ENCODE measurements around the gene SMARCC1. TPM values are rescaled to one million over a fixed set of nuclear protein-coding genes. Genes with fewer than 3 reads are reported as not detected.

SMARCC1 gene
- total and polyA plus RNA-seq, 7 donors = 10.7 to 54.3 (median 31.9) TPM

DNA sequence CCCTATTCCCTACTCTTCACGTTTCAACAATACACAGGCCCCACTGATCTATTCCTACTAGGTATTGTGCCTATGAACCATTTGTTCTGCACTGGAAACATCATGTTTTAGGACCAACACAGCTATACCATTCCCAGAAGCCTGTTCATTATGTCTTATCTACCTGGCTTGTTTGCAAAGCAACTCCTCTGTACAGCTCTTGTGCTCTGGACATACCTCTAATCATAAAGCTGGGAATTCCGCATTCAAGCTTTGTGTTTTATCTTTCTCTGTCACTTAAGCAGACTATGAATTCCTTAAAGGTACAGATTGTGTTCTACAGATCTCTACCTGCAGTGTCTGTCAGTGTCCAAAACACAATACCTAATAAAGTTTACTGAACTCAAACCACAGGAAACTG, 115.6 kb downstream of the SMARCC1 start:
- H3K36me3 ChIP-seq (ENCODE audit: insufficient read depth in 1 of 2, low read depth in 1 of 2) = peaks cover 0 to 59% of the 10 kb centered on the region in 2 donors
- no peaks in the 10 kb centered on the region for H3K9me3 ChIP-seq
- ATAC-seq (no peak), DNase-seq (no peak)
- no peak overlapping the region for H3K4me3 ChIP-seq
- H3K27ac ChIP-seq = no peak overlapping the region
- intact Hi-C loops (cut with DNase I) = no loop called here
- peaks cover 6% of the 10 kb centered on the region for H3K4me1 ChIP-seq
- WGBS, 3 donors = 91 to 97% (median 94%) methylated on average over 2 of the region's 2 CpGs
- H3K27me3 ChIP-seq (ENCODE audit: insufficient read depth in 3 of 3, low read length in 2 of 3) = no peaks in the 10 kb centered on the region
- TF ChIP-seq, protein P1, sequence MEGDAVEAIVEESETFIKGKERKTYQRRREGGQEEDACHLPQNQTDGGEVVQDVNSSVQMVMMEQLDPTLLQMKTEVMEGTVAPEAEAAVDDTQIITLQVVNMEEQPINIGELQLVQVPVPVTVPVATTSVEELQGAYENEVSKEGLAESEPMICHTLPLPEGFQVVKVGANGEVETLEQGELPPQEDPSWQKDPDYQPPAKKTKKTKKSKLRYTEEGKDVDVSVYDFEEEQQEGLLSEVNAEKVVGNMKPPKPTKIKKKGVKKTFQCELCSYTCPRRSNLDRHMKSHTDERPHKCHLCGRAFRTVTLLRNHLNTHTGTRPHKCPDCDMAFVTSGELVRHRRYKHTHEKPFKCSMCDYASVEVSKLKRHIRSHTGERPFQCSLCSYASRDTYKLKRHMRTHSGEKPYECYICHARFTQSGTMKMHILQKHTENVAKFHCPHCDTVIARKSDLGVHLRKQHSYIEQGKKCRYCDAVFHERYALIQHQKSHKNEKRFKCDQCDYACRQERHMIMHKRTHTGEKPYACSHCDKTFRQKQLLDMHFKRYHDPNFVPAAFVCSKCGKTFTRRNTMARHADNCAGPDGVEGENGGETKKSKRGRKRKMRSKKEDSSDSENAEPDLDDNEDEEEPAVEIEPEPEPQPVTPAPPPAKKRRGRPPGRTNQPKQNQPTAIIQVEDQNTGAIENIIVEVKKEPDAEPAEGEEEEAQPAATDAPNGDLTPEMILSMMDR (IDR thresholded peaks at IDR 0.05) = no peak

GRCh38 chr3:47664519-47664918, 117.2 kb downstream of the SMARCC1 start:
- ATAC-seq = no peak
- Histone ChIP-seq H3K27ac (no peak overlapping the region), H3K4me1 (peaks cover 12% of the 10 kb centered on the region), H3K4me3 (no peak overlapping the region), H3K9me3 (no peaks in the 10 kb centered on the region), H3K36me3 (ENCODE audit: insufficient read depth in 1 of 2, low read depth in 1 of 2) (peaks cover 0 to 54% of the 10 kb centered on the region in 2 donors), H3K27me3 (ENCODE audit: insufficient read depth in 3 of 3, low read length in 2 of 3) (no peaks in the 10 kb centered on the region)
- TF ChIP-seq, protein P1 (IDR thresholded peaks at IDR 0.05) = peak; percentile 6
- DNase-seq = no peak
- intact Hi-C loops (cut with DNase I) = no loop called here
- WGBS, 3 donors = 86 to 93% (median 89%) methylated on average over 2 of the region's 2 CpGs

- Histone ChIP-seq H3K4me1 (peaks cover 12% of the 10 kb centered on the region), H3K4me3 (no peak overlapping the region), H3K27ac (no peak overlapping the region), H3K27me3 (ENCODE audit: insufficient read depth in 3 of 3, low read length in 2 of 3) (no peaks in the 10 kb centered on the region), H3K9me3 (no peaks in the 10 kb centered on the region), H3K36me3 (ENCODE audit: insufficient read depth in 1 of 2, low read depth in 1 of 2) (peaks cover 0 to 46% of the 10 kb centered on the region in 2 donors)
- DNase-seq (no peak), ATAC-seq (no peak)
- intact Hi-C loops (cut with DNase I) = no loop called here
- TF ChIP-seq, protein P1 (IDR thresholded peaks at IDR 0.05) = no peak
- WGBS, 3 donors = 93 to 95% (median 94%) methylated on average over 16 of the region's 16 CpGs
These were observed 118.0 kb downstream of the SMARCC1 start for GRCh38 chr3:47663630-47664240.

- TF ChIP-seq, protein P1 (IDR thresholded peaks at IDR 0.05) = peak; percentile 7
- peak overlapping the region; percentile 67 for H3K27ac ChIP-seq
- H3K36me3 ChIP-seq (ENCODE audit: insufficient read depth in 1 of 2, low read depth in 1 of 2) = peaks cover 0 to 40% of the 10 kb centered on the region in 2 donors
- 27 to 47% (median 29%) methylated on average over 5 of the region's 5 CpGs for WGBS, 3 donors
- no peaks in the 10 kb centered on the region for H3K27me3 ChIP-seq (ENCODE audit: insufficient read depth in 3 of 3, low read length in 2 of 3)
- DNase-seq (peak; percentile 32 to 71), ATAC-seq (peak; percentile 93 to 99 (median 97))
- intact Hi-C loops (cut with DNase I) = no loop called here
- H3K4me1 ChIP-seq = peaks cover 12% of the 10 kb centered on the region
- no peaks in the 10 kb centered on the region for H3K9me3 ChIP-seq
- H3K4me3 ChIP-seq = no peak overlapping the region
These were observed 120.5 kb downstream of the SMARCC1 start for GRCh38 chr3:47661121-47661752.
